Hippocampal formation (tissue), 2 donors: ENCODE results near the gene FKBP8.

ENCODE experiments used
- DNase-seq, 2 donors: peaks; one replicate each; lab custom pipeline; 2025; lab: John Stamatoyannopoulos, UW

FKBP8 gene

GRCh38 chr19:18502246-18502637 is 41.1 kb downstream of the FKBP8 start:
- no peak for DNase-seq

- no peak for DNase-seq
Observed at GRCh38 chr19:18501832-18502231, 41.5 kb downstream of the FKBP8 start.

GRCh38 chr19:18501351-18501750 is 42.0 kb downstream of the FKBP8 start:
- DNase-seq, result no peak

- no peak for DNase-seq
Observed at GRCh38 chr19:18500799-18501198, 42.6 kb downstream of the FKBP8 start.

GRCh38 chr19:18500376-18500775 is 43.0 kb downstream of the FKBP8 start:
- no peak for DNase-seq

GRCh38 chr19:18499055-18499775 is 44.2 kb downstream of the FKBP8 start:
- no peak for DNase-seq

GRCh38 chr19:18496980-18497256 is 46.5 kb downstream of the FKBP8 start:
- no peak for DNase-seq

GRCh38 chr19:18496167-18496979 is 47.0 kb downstream of the FKBP8 start:
- no peak for DNase-seq

- DNase-seq, result no peak
Observed at GRCh38 chr19:18495204-18495911, 48.0 kb downstream of the FKBP8 start.

GRCh38 chr19:18494267-18494607 is 49.1 kb downstream of the FKBP8 start:
- no peak for DNase-seq

- DNase-seq, result no peak
Observed at GRCh38 chr19:18493440-18494266, 49.7 kb downstream of the FKBP8 start.

GRCh38 chr19:18491995-18492953 is 51.1 kb downstream of the FKBP8 start:
- no peak for DNase-seq

GRCh38 chr19:18490728-18491127 is 52.6 kb downstream of the FKBP8 start:
- no peak for DNase-seq

- DNase-seq, result no peak
Observed at GRCh38 chr19:18489627-18490184, 53.7 kb downstream of the FKBP8 start.

GRCh38 chr19:18488838-18489626 is 54.3 kb downstream of the FKBP8 start:
- DNase-seq, result no peak

- peak in 1 of 2 donors; percentile 16 for DNase-seq
Observed at GRCh38 chr19:18488403-18488723, 55.0 kb downstream of the FKBP8 start.

- DNase-seq, result no peak
Observed at GRCh38 chr19:18487576-18488402, 55.6 kb downstream of the FKBP8 start.

- DNase-seq, result no peak
Observed at GRCh38 chr19:18486746-18487145, 56.6 kb downstream of the FKBP8 start.

GRCh38 chr19:18484992-18485391 is 58.4 kb downstream of the FKBP8 start:
- DNase-seq, result no peak
